DND-41 (cell line): Measurements from ENCODE around the gene ECSCR.
"Not testable (repeated sequence)": the region's sequence is repeated elsewhere in the genome, so short reads cannot be mapped to it uniquely, and the experiment has no call there.

Source experiments
- ATAC-seq: fragments of 200-7000 bp; cut with Tn5 transposase; 3 replicates; pipeline ENCODE4 v1.9.1; 2021; ENCODE audit warnings: low read depth; ENCODE audit not compliant: insufficient read depth
- DNase-seq: peaks from one replicate; pipeline ENCODE4 v3.0.0-alpha.2; 2020
- H2AFZ ChIP-seq: 2 replicates; pipeline ENCODE4 v1.6.0; 2012; ENCODE audit warnings: low read depth, low read length
- H3K27ac ChIP-seq: 2 replicates; pipeline ENCODE4 v1.5.1; 2012; ENCODE audit warnings: low read length, inconsistent platforms
- H3K27me3 ChIP-seq: fragments of 200-600 bp; sonication (generic); 2 replicates; pipeline ENCODE4 v1.6.0; 2012; ENCODE audit warnings: low read length, mild to moderate bottlenecking, inconsistent platforms; ENCODE audit not compliant: insufficient read depth, poor library complexity
- H3K36me3 ChIP-seq: 2 replicates; pipeline ENCODE4 v1.5.1; 2012; ENCODE audit warnings: low read length, inconsistent platforms; ENCODE audit not compliant: insufficient read depth
- H3K4me1 ChIP-seq: 2 replicates; pipeline ENCODE4 v1.5.1; 2012; ENCODE audit warnings: mild to moderate bottlenecking, low read length; ENCODE audit not compliant: insufficient read depth
- H3K4me2 ChIP-seq: 2 replicates; pipeline ENCODE4 v1.6.0; 2012; ENCODE audit warnings: mild to moderate bottlenecking, moderate library complexity, low read length, inconsistent platforms; ENCODE audit not compliant: insufficient read depth
- H3K4me3 ChIP-seq, 2 experiments: fragments of 200-600 bp in 1 of 2; shearing (Covaris generic) in 1 of 2; 2 replicates each; pipeline ENCODE4 v1.5.1; 2012 to 2016; ENCODE audit warnings: inconsistent platforms in 2 of 2, low read length in 2 of 2, mild to moderate bottlenecking in 2 of 2, low read depth in 1 of 2, moderate library complexity in 1 of 2
- H3K79me2 ChIP-seq: 2 replicates; pipeline ENCODE4 v1.6.0; 2012; ENCODE audit warnings: low read length, inconsistent platforms; ENCODE audit not compliant: insufficient read depth
- H3K9ac ChIP-seq: 2 replicates; pipeline ENCODE4 v1.6.0; 2012; ENCODE audit warnings: low read depth, mild to moderate bottlenecking, inconsistent platforms, low read length, moderate library complexity
- H3K9me3 ChIP-seq: 2 replicates; pipeline ENCODE4 v1.5.1; 2012; ENCODE audit warnings: low read length, moderate library complexity, mild to moderate bottlenecking, inconsistent platforms; ENCODE audit not compliant: insufficient read depth, severe bottlenecking
- H4K20me1 ChIP-seq: 2 replicates; pipeline ENCODE4 v1.6.0; 2012; ENCODE audit warnings: low read length; ENCODE audit not compliant: insufficient read depth
- CTCF ChIP-seq: IDR thresholded peaks from 2 replicates; pipeline ENCODE4 v1.5.1; 2012; ENCODE audit warnings: borderline replicate concordance, low read length, moderate library complexity, mild to moderate bottlenecking; ENCODE audit not compliant: poor library complexity, severe bottlenecking; ENCODE audit errors: extremely low read depth
- EZH2 ChIP-seq: IDR thresholded peaks from 3 replicates; pipeline ENCODE4 v1.6.1; 2012; ENCODE audit warnings: borderline replicate concordance, low read depth, mild to moderate bottlenecking, moderate library complexity, low read length, inconsistent platforms; ENCODE audit not compliant: severe bottlenecking

Gene ECSCR

GRCh38 chr5:139462586-139463276 is at the start of gene ECSCR:
TSS of gene ECSCR (minus strand) at chr5:139462743. CDS start at chr5:139462670, 73 bp downstream.
- H3K36me3 ChIP-seq: no peaks in the 10 kb centered on the region
- no peak within 1 kb of the TSS for H3K9ac ChIP-seq
- no peaks in the 10 kb centered on the region for H3K79me2 ChIP-seq
- no peaks in the 10 kb centered on the region for H3K27me3 ChIP-seq
- TF ChIP-seq CTCF (no peak), EZH2 (no peak)
- H3K27ac ChIP-seq: no peak within 1 kb of the TSS
- no peaks in the 10 kb centered on the region for H4K20me1 ChIP-seq
- peaks cover 22% of the 10 kb centered on the region for H3K4me1 ChIP-seq
- H3K4me3 ChIP-seq: no peak within 1 kb of the TSS
- no peak within 1 kb of the TSS for H3K4me2 ChIP-seq
- DNase-seq (no peak), ATAC-seq (no peak)
- H2AFZ ChIP-seq: no peak within 1 kb of the TSS
- no peaks in the 10 kb centered on the region for H3K9me3 ChIP-seq

GRCh38 chr5:139504722-139505121 is 42.2 kb upstream of the ECSCR start:
- H4K20me1 ChIP-seq, H3K79me2 ChIP-seq, H3K4me3 ChIP-seq, H3K4me1 ChIP-seq, H3K9me3 ChIP-seq, H3K27ac ChIP-seq, DNase-seq, H3K4me2 ChIP-seq, H3K27me3 ChIP-seq, H3K36me3 ChIP-seq, H2AFZ ChIP-seq, H3K9ac ChIP-seq, ATAC-seq: not testable (repeated sequence)

GRCh38 chr5:139503879-139504278 is 41.3 kb upstream of the ECSCR start:
- H3K27me3 ChIP-seq, ATAC-seq, H3K36me3 ChIP-seq, H3K27ac ChIP-seq, H3K4me2 ChIP-seq, H3K79me2 ChIP-seq, H4K20me1 ChIP-seq, H2AFZ ChIP-seq, H3K9me3 ChIP-seq, H3K4me1 ChIP-seq, DNase-seq, H3K9ac ChIP-seq, H3K4me3 ChIP-seq: not testable (repeated sequence)

GRCh38 chr5:139503036-139503817 is 40.7 kb upstream of the ECSCR start:
- H3K27ac ChIP-seq, H3K27me3 ChIP-seq, H3K4me3 ChIP-seq, DNase-seq, H3K4me1 ChIP-seq, ATAC-seq, H2AFZ ChIP-seq, H3K4me2 ChIP-seq, H3K79me2 ChIP-seq, H4K20me1 ChIP-seq, H3K9ac ChIP-seq, H3K36me3 ChIP-seq, H3K9me3 ChIP-seq: not testable (repeated sequence)

- ATAC-seq (no peak), DNase-seq (no peak)
- no peak overlapping the region for H3K4me2 ChIP-seq
These were observed 38.8 kb upstream of the ECSCR start for GRCh38 chr5:139501381-139501780.

More at GRCh38 chr5:139501381-139501780, 38.8 kb upstream of the ECSCR start:
- no peaks in the 10 kb centered on the region for H3K4me1 ChIP-seq
- H3K4me3 ChIP-seq: no peak overlapping the region
- no peak overlapping the region for H3K27ac ChIP-seq
- H3K79me2 ChIP-seq: no peaks in the 10 kb centered on the region
- H3K9ac ChIP-seq: no peak overlapping the region
- H3K9me3 ChIP-seq: no peaks in the 10 kb centered on the region
- H3K36me3 ChIP-seq: no peaks in the 10 kb centered on the region
- no peaks in the 10 kb centered on the region for H3K27me3 ChIP-seq
- H4K20me1 ChIP-seq: no peaks in the 10 kb centered on the region
- no peak for TF ChIP-seq CTCF
- TF ChIP-seq EZH2: no peak
- H2AFZ ChIP-seq: no peak overlapping the region
